SK-N-SH treated with all-trans-retinoic acid at 6 μM for 48 hours (cell line): ENCODE measurements around the gene ADAM17.

ENCODE experiments used
- ARNTL ChIP-seq: fragments of 450-650 bp; formaldehyde crosslinking; IDR thresholded peaks from 2 replicates; pipeline ENCODE4 v1.5.0; 2020; ENCODE audit warnings: low read depth, mild to moderate bottlenecking, moderate library complexity, borderline replicate concordance
- CSDC2 ChIP-seq: fragments of 250-450 bp; sonication (Bioruptor Pico); IDR thresholded peaks from 2 replicates; pipeline ENCODE4 v1.5.0; 2020; ENCODE audit warnings: mild to moderate bottlenecking, moderate library complexity
- PATZ1 ChIP-seq: fragments of 250-450 bp; sonication (Bioruptor Pico); IDR thresholded peaks from 2 replicates; pipeline ENCODE4 v1.8.0; 2020; ENCODE audit warnings: mild to moderate bottlenecking, moderate library complexity, borderline replicate concordance
- ZC3H10 ChIP-seq: fragments of 250-450 bp; sonication (Bioruptor Pico); IDR thresholded peaks from 2 replicates; pipeline ENCODE4 v1.5.1; 2021; ENCODE audit warnings: mild to moderate bottlenecking, moderate library complexity
- ZFP30 ChIP-seq: fragments of 450-650 bp; formaldehyde crosslinking; IDR thresholded peaks from 2 replicates; pipeline ENCODE4 v1.5.0; 2022; ENCODE audit warnings: mild to moderate bottlenecking, moderate library complexity
- ZNF565 ChIP-seq: fragments of 450-650 bp; formaldehyde crosslinking; conservative IDR thresholded peaks from 2 replicates; pipeline ENCODE4 v1.5.0; 2020; ENCODE audit warnings: low read depth, mild to moderate bottlenecking, moderate library complexity
- ZNF70 ChIP-seq: fragments of 450-650 bp; formaldehyde crosslinking; IDR thresholded peaks from 2 replicates; pipeline ENCODE4 v1.5.0; 2020; ENCODE audit warnings: mild to moderate bottlenecking, moderate library complexity
- TF ChIP-seq, protein P1 (sequence below): fragments of 250-450 bp; sonication (Bioruptor Pico); IDR thresholded peaks from 2 replicates; pipeline ENCODE4 v1.5.1; 2021; ENCODE audit warnings: mild to moderate bottlenecking, moderate library complexity
- TF ChIP-seq, protein P2 (sequence below): fragments of 250-450 bp; sonication (Bioruptor Pico); IDR thresholded peaks from 2 replicates; pipeline ENCODE4 v1.5.1; 2020; ENCODE audit warnings: low read depth, mild to moderate bottlenecking, moderate library complexity

DNA sequence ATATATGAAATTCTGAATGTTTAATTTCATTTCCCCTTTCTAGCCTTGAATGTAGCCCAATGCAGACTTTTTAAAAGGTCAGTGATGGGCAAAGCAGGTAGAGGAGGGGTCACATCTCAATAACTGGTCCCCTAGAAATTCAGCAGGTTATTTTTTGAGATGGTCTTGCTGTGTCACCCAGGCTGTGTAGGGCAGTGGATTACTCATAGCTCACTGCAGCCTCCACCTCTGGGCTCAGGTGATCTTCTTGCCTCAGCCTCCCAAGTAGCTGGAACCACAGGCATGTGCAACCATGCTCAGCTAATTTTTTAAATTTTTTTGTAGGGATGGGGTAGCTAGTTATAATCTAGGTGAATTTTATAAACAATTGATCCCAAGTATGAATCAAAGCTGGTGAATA, 72.5 kb downstream of the ADAM17 start:
- no peak for TF ChIP-seq ARNTL (CRISPR knock-in tag)
- TF ChIP-seq ZNF70 (CRISPR knock-in tag): no peak
- no peak for TF ChIP-seq ZC3H10
- no peak for TF ChIP-seq ZFP30 (CRISPR knock-in tag)
- TF ChIP-seq CSDC2: no peak
- no peak for TF ChIP-seq PATZ1
- TF ChIP-seq, protein P1, sequence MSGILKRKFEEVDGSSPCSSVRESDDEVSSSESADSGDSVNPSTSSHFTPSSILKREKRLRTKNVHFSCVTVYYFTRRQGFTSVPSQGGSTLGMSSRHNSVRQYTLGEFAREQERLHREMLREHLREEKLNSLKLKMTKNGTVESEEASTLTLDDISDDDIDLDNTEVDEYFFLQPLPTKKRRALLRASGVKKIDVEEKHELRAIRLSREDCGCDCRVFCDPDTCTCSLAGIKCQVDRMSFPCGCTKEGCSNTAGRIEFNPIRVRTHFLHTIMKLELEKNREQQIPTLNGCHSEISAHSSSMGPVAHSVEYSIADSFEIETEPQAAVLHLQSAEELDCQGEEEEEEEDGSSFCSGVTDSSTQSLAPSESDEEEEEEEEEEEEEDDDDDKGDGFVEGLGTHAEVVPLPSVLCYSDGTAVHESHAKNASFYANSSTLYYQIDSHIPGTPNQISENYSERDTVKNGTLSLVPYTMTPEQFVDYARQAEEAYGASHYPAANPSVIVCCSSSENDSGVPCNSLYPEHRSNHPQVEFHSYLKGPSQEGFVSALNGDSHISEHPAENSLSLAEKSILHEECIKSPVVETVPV (CRISPR knock-in tag): no peak
- no peak for TF ChIP-seq ZNF565 (CRISPR knock-in tag)
- TF ChIP-seq, protein P2, sequence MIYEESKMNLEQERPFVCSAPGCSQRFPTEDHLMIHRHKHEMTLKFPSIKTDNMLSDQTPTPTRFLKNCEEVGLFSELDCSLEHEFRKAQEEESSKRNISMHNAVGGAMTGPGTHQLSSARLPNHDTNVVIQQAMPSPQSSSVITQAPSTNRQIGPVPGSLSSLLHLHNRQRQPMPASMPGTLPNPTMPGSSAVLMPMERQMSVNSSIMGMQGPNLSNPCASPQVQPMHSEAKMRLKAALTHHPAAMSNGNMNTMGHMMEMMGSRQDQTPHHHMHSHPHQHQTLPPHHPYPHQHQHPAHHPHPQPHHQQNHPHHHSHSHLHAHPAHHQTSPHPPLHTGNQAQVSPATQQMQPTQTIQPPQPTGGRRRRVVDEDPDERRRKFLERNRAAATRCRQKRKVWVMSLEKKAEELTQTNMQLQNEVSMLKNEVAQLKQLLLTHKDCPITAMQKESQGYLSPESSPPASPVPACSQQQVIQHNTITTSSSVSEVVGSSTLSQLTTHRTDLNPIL (CRISPR knock-in tag): no peak
